HepG2 (cell line): ENCODE results near the gene HAPLN3. TPM values are rescaled to one million over a fixed set of nuclear protein-coding genes. Genes with fewer than 3 reads are reported as not detected.

Experiments
- ATAC-seq: fragments of 200-7000 bp; cut with Tn5 transposase; 3 replicates; pipeline ENCODE4 v1.9.1; 2020; ENCODE audit warnings: mild to moderate bottlenecking, moderate library complexity
- BruUV-seq: library from RNA; stranded (reverse); fragments of 400-500 nt; replicated peaks from 2 replicates; lab custom pipeline; 2021; lab: Mats Ljungman, UMichigan
- CTCF ChIA-PET: fragments of 300-600 bp; formaldehyde crosslinking; extraction: SDS; loops from one replicate; lab custom pipeline; 2021; ENCODE audit warnings: low total read pairs, inconsistent platforms, low intra/inter-chr PET ratio; lab: Yijun Ruan, JAX
- POLR2A ChIA-PET: fragments of 350-600 bp; sonication (Branson Sonifier 250); formaldehyde crosslinking; loops from one replicate; lab custom pipeline; 2020; ENCODE audit warnings: antibody characterized with exemption, inconsistent platforms; lab: Yijun Ruan, JAX
- DNase-seq: peaks from one replicate; pipeline ENCODE4 v3.0.0-alpha.2; 2015; ENCODE audit warnings: low spot score
- FAIRE-seq: peaks from 3 replicates; lab custom pipeline; 2011; peaks lifted over from hg19 to GRCh38; lab: Jason Lieb, UNC
- H2AFZ ChIP-seq: one replicate; pipeline ENCODE4 v1.6.1; 2011; ENCODE audit warnings: low read length, inconsistent platforms
- H3K27ac ChIP-seq: fragments of 300-600 bp; 3 replicates; pipeline ENCODE4 v1.8.0; 2011; ENCODE audit warnings: mixed run types, mild to moderate bottlenecking, mixed read lengths, low read length, inconsistent platforms; ENCODE audit not compliant: insufficient read depth; ENCODE audit errors: extremely low read length
- H3K27me3 ChIP-seq, 2 experiments: fragments of 200-600 bp in 1 of 2; 2 replicates in 1 of 2; 3 replicates in 1 of 2; pipeline versions ENCODE4 v1.6.0 to v1.8.0; 2011; ENCODE audit warnings: low read length in 2 of 2, mild to moderate bottlenecking in 2 of 2, moderate library complexity in 2 of 2, inconsistent platforms in 1 of 2; ENCODE audit not compliant: insufficient read depth in 2 of 2, control insufficient read depth in 1 of 2
- H3K36me3 ChIP-seq, 2 experiments: fragments of 200-600 bp in 1 of 2; replicated peaks in 1 of 2; 2 replicates in 1 of 2; 3 replicates in 1 of 2; pipeline versions ENCODE4 v1.5.1 to v1.8.0; 2011; ENCODE audit warnings: low read length in 2 of 2, inconsistent platforms in 1 of 2; ENCODE audit not compliant: insufficient read depth in 2 of 2, control insufficient read depth in 1 of 2
- H3K4me1 ChIP-seq: 2 replicates; pipeline ENCODE4 v1.5.1; 2012; ENCODE audit warnings: low read length, inconsistent platforms; ENCODE audit not compliant: insufficient read depth
- H3K4me2 ChIP-seq: 2 replicates; pipeline ENCODE4 v1.6.0; 2011; ENCODE audit warnings: low read depth, low read length, inconsistent platforms
- H3K4me3 ChIP-seq, 3 experiments: fragments of 200-600 bp in 1 of 3; sonication (generic), shearing (Covaris generic) in 1 of 3; replicated peaks in 1 of 3; 2 replicates each; pipeline ENCODE4 v1.5.1; 2011 to 2016; ENCODE audit warnings: low read length in 3 of 3, inconsistent platforms in 2 of 3, low read depth in 2 of 3, mild to moderate bottlenecking in 2 of 3, control low read depth in 1 of 3, mixed read lengths in 1 of 3; ENCODE audit not compliant: insufficient read depth in 1 of 3
- H3K79me2 ChIP-seq: one replicate; pipeline ENCODE4 v1.6.1; 2011; ENCODE audit warnings: low read length, inconsistent platforms; ENCODE audit not compliant: insufficient read depth
- H3K9ac ChIP-seq: 2 replicates; pipeline ENCODE4 v1.6.0; 2011; ENCODE audit warnings: mild to moderate bottlenecking, low read depth, low read length, inconsistent platforms; ENCODE audit not compliant: insufficient read depth
- H3K9me3 ChIP-seq: 2 replicates; pipeline ENCODE4 v1.5.1; 2012; ENCODE audit warnings: mild to moderate bottlenecking, low read length
- H4K20me1 ChIP-seq: 2 replicates; pipeline ENCODE4 v1.6.0; 2011; ENCODE audit warnings: inconsistent platforms, mild to moderate bottlenecking, low read length, moderate library complexity; ENCODE audit not compliant: insufficient read depth
- BATF2 ChIP-seq: sonication (generic); formaldehyde crosslinking; IDR thresholded peaks from 2 replicates; pipeline ENCODE4 v1.8.0; 2022; ENCODE audit warnings: mild to moderate bottlenecking, missing genetic modification reagents, moderate library complexity
- NAIF1 ChIP-seq: sonication (generic); formaldehyde crosslinking; IDR thresholded peaks from 2 replicates; pipeline ENCODE4 v1.5.0; 2020; ENCODE audit warnings: mild to moderate bottlenecking, missing genetic modification reagents, borderline replicate concordance
- PHF8 ChIP-seq: sonication (generic); formaldehyde crosslinking; IDR thresholded peaks from 2 replicates; pipeline ENCODE4 v1.5.0; 2020; ENCODE audit warnings: missing genetic modification reagents
- PITX1 ChIP-seq: sonication (generic); formaldehyde crosslinking; IDR thresholded peaks from 2 replicates; pipeline ENCODE4 v1.5.1; 2020; ENCODE audit warnings: mild to moderate bottlenecking, missing genetic modification reagents
- SNAPC2 ChIP-seq: sonication (generic); formaldehyde crosslinking; IDR thresholded peaks from 2 replicates; pipeline ENCODE4 v1.8.1; 2022; ENCODE audit warnings: mild to moderate bottlenecking, missing genetic modification reagents
- STAT5B ChIP-seq: sonication (generic); formaldehyde crosslinking; IDR thresholded peaks from 2 replicates; pipeline ENCODE4 v1.4.0; 2020; ENCODE audit warnings: missing genetic modification reagents
- ZBTB40 ChIP-seq, 2 experiments: fragments of 450-650 bp in 1 of 2; sonication (generic) in 1 of 2; formaldehyde crosslinking in 1 of 2; IDR thresholded peaks; 2 replicates each; pipeline versions ENCODE4 v1.6.1 to v1.8.0; 2016 to 2022; ENCODE audit warnings: antibody characterized with exemption in 1 of 2, mild to moderate bottlenecking in 1 of 2, missing genetic modification reagents in 1 of 2
- ZFP36L1 ChIP-seq: sonication (generic); formaldehyde crosslinking; IDR thresholded peaks from 2 replicates; pipeline ENCODE4 v1.8.0; 2022; ENCODE audit warnings: mild to moderate bottlenecking, missing genetic modification reagents, moderate library complexity
- ZNF720 ChIP-seq: sonication (generic); formaldehyde crosslinking; IDR thresholded peaks from 2 replicates; pipeline ENCODE4 v1.4.0; 2020; ENCODE audit warnings: missing genetic modification reagents
- ZNF879 ChIP-seq: sonication (generic); formaldehyde crosslinking; IDR thresholded peaks from 2 replicates; pipeline ENCODE4 v1.8.1; 2023; ENCODE audit warnings: missing genetic modification reagents
- WGBS: methylation state at CpG from one replicate; pipeline ENCODE4 v1.1.6; 2017; ENCODE audit warnings: low lambda C conversion rate; 5-methylcytosine and 5-hydroxymethylcytosine counted together
- in situ Hi-C: cut with HindIII; loops from 2 replicates; pipeline ENCODE4 v1.10.0; 2017; ENCODE audit warnings: low pct_unique_long_range_greater_than_20kb; ENCODE audit not compliant: extremely low pct_ligation_motif_present
- intact Hi-C: fragments of 100-400 bp; cut with micrococcal nuclease; formaldehyde crosslinking; loops from one replicate; pipeline ENCODE4 v1.10.0; 2022; ENCODE audit not compliant: unreplicated experiment
- polyA plus RNA-seq, 8 experiments: library from polyadenylated mRNA; depleted of rRNA in 3 of 8; stranded (reverse) in 7 of 8; unstranded in 1 of 8; fragments of >200 nt; fragmentation: Illumina TruSeq in 4 of 8; extraction: Trizol in 4 of 8; gene quantifications; 2 replicates each; pipeline versions ENCODE4 v1.2.1 to v1.2.3, GENCODE V29; 2011 to 2016; ENCODE audit warnings: low read depth in 4 of 8, missing spikeins in 1 of 8, mixed read lengths in 1 of 8; ENCODE audit not compliant: insufficient read depth in 1 of 8
- total RNA-seq, 5 experiments: library from RNA; depleted of rRNA; stranded (reverse); fragments of >200 nt; fragmentation: Illumina TruSeq; extraction: Trizol; gene quantifications; 2 replicates each; pipeline ENCODE4 v1.2.3, GENCODE V29; 2016; ENCODE audit warnings: low read depth in 1 of 5

HAPLN3 gene
- total and polyA plus RNA-seq, 2 of the 13 experiments (the other 11 are each of a cell fraction or from before 2014, with no cell fraction given): 0.09 TPM; not detected in 1

GRCh38 chr15:88863412-88863811 is 31.9 kb downstream of the HAPLN3 start:
- 3% methylated on average over 1 of the region's 1 CpG for WGBS
- DNase-seq: no peak
- CTCF ChIA-PET: no interaction called here
- Histone ChIP-seq H3K79me2 (no peaks in the 10 kb centered on the region), H3K27ac (no peak overlapping the region), H3K4me3 (no peak overlapping the region), H2AFZ (no peak overlapping the region), H3K4me2 (no peak overlapping the region), H3K4me1 (no peaks in the 10 kb centered on the region), H3K36me3 (no peaks in the 10 kb centered on the region), H3K27me3 (peaks cover 6 to 37% of the 10 kb centered on the region in 2 experiments; a peak in 4 of 5 replicates), H3K9me3 (no peaks in the 10 kb centered on the region), H3K9ac (no peak overlapping the region), H4K20me1 (no peaks in the 10 kb centered on the region)
- intact Hi-C loops (no loop called here), in situ Hi-C loops (no loop called here)
- no peak for FAIRE-seq
- no TSS peak for BruUV-seq
- no peak for ATAC-seq
- no peak for TF ChIP-seq ZNF879 (CRISPR knock-in tag)
- no peak for TF ChIP-seq SNAPC2 (CRISPR knock-in tag)
- POLR2A ChIA-PET: no interaction called here

- Histone ChIP-seq H3K9ac (no peak overlapping the region), H3K4me1 (no peaks in the 10 kb centered on the region), H3K79me2 (no peaks in the 10 kb centered on the region), H4K20me1 (no peaks in the 10 kb centered on the region), H3K36me3 (no peaks in the 10 kb centered on the region), H2AFZ (no peak overlapping the region), H3K27me3 (peaks cover 5 to 33% of the 10 kb centered on the region in 2 experiments; a peak in 3 of 5 replicates), H3K27ac (no peak overlapping the region), H3K4me2 (no peak overlapping the region), H3K4me3 (no peak overlapping the region), H3K9me3 (no peaks in the 10 kb centered on the region)
- intact Hi-C loops (no loop called here), in situ Hi-C loops (no loop called here)
- CTCF ChIA-PET: no interaction called here
- 7% methylated on average over 5 of the region's 7 CpGs for WGBS
- FAIRE-seq: no peak
- POLR2A ChIA-PET: no interaction called here
- BruUV-seq: no TSS peak
- no peak for DNase-seq
- ATAC-seq: no peak
- TF ChIP-seq BATF2 (CRISPR knock-in tag) (no peak), STAT5B (CRISPR knock-in tag) (no peak), PITX1 (CRISPR knock-in tag) (no peak), ZNF720 (CRISPR knock-in tag) (no peak), NAIF1 (no peak), ZFP36L1 (no peak), PHF8 (CRISPR knock-in tag) (no peak), ZBTB40 (IDR thresholded peaks at IDR 0.05) (no peak), ZBTB40 (CRISPR knock-in tag; IDR thresholded peaks at IDR 0.05) (no peak)
Measured at GRCh38 chr15:88860212-88860611, 35.1 kb downstream of the HAPLN3 start.
